Measurements from ENCODE around the gene GTF3C1. TPM values are rescaled to one million over a fixed set of nuclear protein-coding genes. Genes with fewer than 3 reads are reported as not detected.

GTF3C1 gene
- total RNA-seq, 1 experiment from 2014 or later, result 121 TPM

GRCh38 chr16:27566417-27566816 is 16.7 kb upstream of the GTF3C1 start:
- ChIA-PET CTCF (no interaction called here), POLR2A (no interaction called here)
- no peaks in the 10 kb centered on the region for H3K4me1 ChIP-seq (ENCODE audit: control insufficient read depth, insufficient read depth, low read length)
- BruUV-seq (replicated peaks), result no TSS peak
- DNase-seq (ENCODE audit: low read depth, low spot score) (no peak), ATAC-seq (no peak)
- no peak overlapping the region for H3K27ac ChIP-seq (ENCODE audit: low read length)
- H3K9me3 ChIP-seq (ENCODE audit: control insufficient read depth, insufficient read depth, low read depth, low read length), result no peaks in the 10 kb centered on the region
- in situ Hi-C loops (cut with HindIII; ENCODE audit: low pct_unique_long_range_greater_than_20kb, low sequenced_read_pairs) (no loop called here), intact Hi-C loops (cut with micrococcal nuclease; ENCODE audit: unreplicated experiment) (no loop called here)
- H3K4me3 ChIP-seq (ENCODE audit: low read depth in 2 of 2, low read length in 2 of 2), result no peak overlapping the region
- no peak for TF ChIP-seq REST (IDR thresholded peaks at IDR 0.05; ENCODE audit: insufficient read depth in 1 of 2, low read depth in 2 of 2, low read length in 1 of 2)
- no peak for TF ChIP-seq TCF7L2 (IDR thresholded peaks at IDR 0.05; ENCODE audit: low read depth, low read length)
- TF ChIP-seq SIN3A (IDR thresholded peaks at IDR 0.05; ENCODE audit: borderline replicate concordance, insufficient read depth, low read depth, low read length), result no peak
- TF ChIP-seq CTCF (IDR thresholded peaks at IDR 0.05), result no peak
- TF ChIP-seq POLR2AphosphoS5 (IDR thresholded peaks at IDR 0.05; ENCODE audit: low read depth, low read length), result no peak
- no peaks in the 10 kb centered on the region for H3K36me3 ChIP-seq (ENCODE audit: control insufficient read depth, insufficient read depth, low read length)
- H3K27me3 ChIP-seq (ENCODE audit: control insufficient read depth, insufficient read depth, low read length), result no peaks in the 10 kb centered on the region

- no peak for TF ChIP-seq REST (IDR thresholded peaks at IDR 0.05; ENCODE audit: insufficient read depth in 1 of 2, low read depth in 2 of 2, low read length in 1 of 2)
- TF ChIP-seq TCF7L2 (IDR thresholded peaks at IDR 0.05; ENCODE audit: low read depth, low read length), result no peak
- no peak for TF ChIP-seq POLR2AphosphoS5 (IDR thresholded peaks at IDR 0.05; ENCODE audit: low read depth, low read length)
- no peak for TF ChIP-seq CTCF (IDR thresholded peaks at IDR 0.05)
- no peak for TF ChIP-seq SIN3A (IDR thresholded peaks at IDR 0.05; ENCODE audit: borderline replicate concordance, insufficient read depth, low read depth, low read length)
- BruUV-seq (replicated peaks), result no TSS peak
These were observed 14.5 kb upstream of the GTF3C1 start for GRCh38 chr16:27564224-27564623.

More at GRCh38 chr16:27564224-27564623, 14.5 kb upstream of the GTF3C1 start:
- intact Hi-C loops (cut with micrococcal nuclease; ENCODE audit: unreplicated experiment) (no loop called here), in situ Hi-C loops (cut with HindIII; ENCODE audit: low pct_unique_long_range_greater_than_20kb, low sequenced_read_pairs) (no loop called here)
- ChIA-PET CTCF (no interaction called here), POLR2A (no interaction called here)
- H3K9me3 ChIP-seq (ENCODE audit: control insufficient read depth, insufficient read depth, low read depth, low read length), result no peaks in the 10 kb centered on the region
- H3K4me3 ChIP-seq (ENCODE audit: low read depth in 2 of 2, low read length in 2 of 2), result no peak overlapping the region
- H3K27ac ChIP-seq (ENCODE audit: low read length), result no peak overlapping the region
- H3K4me1 ChIP-seq (ENCODE audit: control insufficient read depth, insufficient read depth, low read length), result no peaks in the 10 kb centered on the region
- no peaks in the 10 kb centered on the region for H3K27me3 ChIP-seq (ENCODE audit: control insufficient read depth, insufficient read depth, low read length)
- ATAC-seq (no peak), DNase-seq (ENCODE audit: low read depth, low spot score) (no peak)
- no peaks in the 10 kb centered on the region for H3K36me3 ChIP-seq (ENCODE audit: control insufficient read depth, insufficient read depth, low read length)

Data from Panc1 (cell line).